Measurements from ENCODE around the gene CFAP410. TPM values are rescaled to one million over a fixed set of nuclear protein-coding genes. Genes with fewer than 3 reads are reported as not detected.

Gene CFAP410
- total and polyA plus RNA-seq, 2 of the 4 experiments (the other 2 are of a cell fraction), result 3.8 to 10.3 TPM

DNA sequence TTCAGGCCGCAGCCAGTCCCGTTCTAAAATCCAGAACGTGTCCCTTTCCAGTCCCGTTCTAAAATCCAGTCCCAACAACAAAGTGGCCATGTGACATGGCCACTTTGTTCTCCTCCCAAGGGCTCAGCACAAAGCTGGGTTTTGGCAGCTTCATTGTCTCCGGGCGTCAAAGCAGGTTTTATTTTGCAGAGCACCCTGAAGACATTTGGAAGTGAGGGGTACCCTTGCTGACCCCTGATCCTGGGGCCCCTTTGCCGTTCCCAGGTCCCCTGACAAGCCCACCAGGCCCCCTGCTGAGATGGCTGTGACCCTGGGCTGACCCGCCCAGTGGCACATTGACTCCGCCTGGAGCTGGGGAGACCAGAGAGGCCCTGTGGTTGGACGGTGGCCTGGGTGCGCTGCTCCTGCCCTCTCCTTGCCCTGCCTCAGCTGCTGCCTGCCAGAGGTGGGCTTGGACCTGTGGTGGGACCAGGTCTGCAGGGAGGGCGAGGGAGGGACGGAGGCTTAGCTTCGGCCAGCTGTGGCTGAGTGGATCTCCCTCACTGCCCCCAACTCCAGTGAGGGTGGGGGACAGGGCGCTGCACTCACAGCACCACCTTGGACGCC lies 35.1 kb downstream of the CFAP410 start:
- no peak overlapping the region; the same call in 1 of the 2 replicates for H3K23ac ChIP-seq (ENCODE audit: low read depth, low read length)
- no peak overlapping the region for H3K9ac ChIP-seq (ENCODE audit: low read depth, low read length)
- BruUV-seq (replicated peaks), result no TSS peak
- no peak overlapping the region for H3K56ac ChIP-seq (ENCODE audit: extremely low read depth, insufficient read depth, low read length)
- H4K5ac ChIP-seq (ENCODE audit: low read depth, low read length), result no peak overlapping the region
- H3K4ac ChIP-seq (ENCODE audit: low read depth, low read length), result no peak overlapping the region
- H3K79me1 ChIP-seq (ENCODE audit: low read depth in 1 of 2, low read length in 2 of 2), result peaks cover 15 to 56% of the 10 kb centered on the region in 2 experiments
- in situ Hi-C loops (cut with MboI; ENCODE audit: low sequenced_read_pairs) (no loop called here), dilution Hi-C loops (cut with HindIII; ENCODE audit: low sequenced_read_pairs, unreplicated experiment) (no loop called here), intact Hi-C loops (cut with micrococcal nuclease) (no loop called here)
- ATAC-seq (ENCODE audit: low read depth) (no peak), DNase-seq (no peak)
- H3K27me3 ChIP-seq (ENCODE audit: control insufficient read depth, insufficient read depth, low read length), result no peaks in the 10 kb centered on the region
- no peak overlapping the region for H2AK9ac ChIP-seq (replicated peaks; ENCODE audit: low read depth, low read length, poor library complexity)
- H3K27ac ChIP-seq (ENCODE audit: insufficient read depth, low read length), result no peak overlapping the region
- H2BK5ac ChIP-seq (ENCODE audit: low read depth, low read length, poor library complexity, severe bottlenecking), result no peak overlapping the region
- CTCF ChIA-PET, result interaction anchor here (0.6 kb wide), 1 partner anchor 31 kb away, joined by 3 read pairs; no protein-coding TSS in a partner anchor
- TF ChIP-seq RFX5 (IDR thresholded peaks at IDR 0.05; ENCODE audit: low read depth, low read length) (no peak), MXI1 (IDR thresholded peaks at IDR 0.05; ENCODE audit: borderline replicate concordance, low read depth, low read length) (no peak), RCOR1 (IDR thresholded peaks at IDR 0.05; ENCODE audit: insufficient replicate concordance, low read length) (no peak), NFE2L2 (IDR thresholded peaks at IDR 0.05; ENCODE audit: low read depth, low read length) (no peak)
- H3K9me1 ChIP-seq (ENCODE audit: insufficient read depth, low read length), result no peaks in the 10 kb centered on the region
- 79% methylated on average over 5 of the region's 16 CpGs; no CpG with 5 or more reads in 1 of the 2 experiments for WGBS, 2 experiments (ENCODE audit: extremely low coverage in 2 of 2, insufficient read length in 1 of 2)
- H2AK5ac ChIP-seq (ENCODE audit: low read depth, low read length), result peak overlapping the region; percentile 56; the same call in 1 of the 2 replicates
- no peak overlapping the region for H3K4me3 ChIP-seq (ENCODE audit: insufficient read depth, low read depth, low read length)
- H2BK20ac ChIP-seq (ENCODE audit: low read depth, low read length), result no peak overlapping the region
- H3K18ac ChIP-seq (ENCODE audit: low read depth, low read length), result no peak overlapping the region
- H2BK120ac ChIP-seq (ENCODE audit: low read depth, low read length), result no peak overlapping the region
- H2AFZ ChIP-seq (replicated peaks; ENCODE audit: low read length, poor library complexity), result no peak overlapping the region
- POLR2A ChIA-PET (ENCODE audit: unreplicated experiment), result no interaction called here
- H2BK15ac ChIP-seq (ENCODE audit: low read depth, low read length), result no peak overlapping the region
- peaks cover 21% of the 10 kb centered on the region for H3K4me1 ChIP-seq (ENCODE audit: control insufficient read depth, insufficient read depth, low read length)
- peaks cover 70% of the 10 kb centered on the region for H4K20me1 ChIP-seq (ENCODE audit: insufficient read depth, low read length)
- H3K9me3 ChIP-seq (ENCODE audit: control insufficient read depth, insufficient read depth, low read length), result no peaks in the 10 kb centered on the region
- peaks cover 15% of the 10 kb centered on the region for H3K36me3 ChIP-seq (ENCODE audit: control insufficient read depth, insufficient read depth, low read length)
- no peak overlapping the region for H3K14ac ChIP-seq (replicated peaks; ENCODE audit: low read depth, low read length)
- no peak overlapping the region for H4K91ac ChIP-seq (ENCODE audit: insufficient read depth, low read depth, low read length)
- no peak overlapping the region for H4K8ac ChIP-seq (ENCODE audit: low read depth in 2 of 2, low read length in 2 of 2)
- no peak overlapping the region for H3K4me2 ChIP-seq (ENCODE audit: low read depth, low read length)
